HepG2 (cell line): ENCODE results near the gene MFAP4. TPM values are rescaled to one million over a fixed set of nuclear protein-coding genes. Genes with fewer than 3 reads are reported as not detected.

Experiments used
- AGO1 ChIP-seq: fragments of 200-400 bp; formaldehyde crosslinking; IDR thresholded peaks from 2 replicates; pipeline ENCODE4 v1.6.1; 2017; ENCODE audit warnings: mild to moderate bottlenecking, low read depth, low read length, moderate library complexity; ENCODE audit not compliant: poor library complexity, severe bottlenecking
- AHR ChIP-seq: IDR thresholded peaks from 2 replicates; pipeline ENCODE4 v1.6.1; 2018; ENCODE audit warnings: missing genetic modification reagents, missing compliant biosample characterization
- E2F5 ChIP-seq: sonication (generic); formaldehyde crosslinking; conservative IDR thresholded peaks from 2 replicates; pipeline ENCODE4 v1.4.0; 2020; ENCODE audit warnings: missing genetic modification reagents
- FOXK2 ChIP-seq: fragments of 450-650 bp; IDR thresholded peaks from 2 replicates; pipeline ENCODE4 v1.6.1; 2016
- HMG20B ChIP-seq: conservative IDR thresholded peaks from 2 replicates; pipeline ENCODE4 v1.6.1; 2016; ENCODE audit warnings: missing genetic modification reagents, missing compliant biosample characterization
- KLF9 ChIP-seq: IDR thresholded peaks from 2 replicates; pipeline ENCODE4 v1.6.1; 2016; ENCODE audit warnings: low read depth
- KMT2A ChIP-seq: sonication (generic); formaldehyde crosslinking; IDR thresholded peaks from 2 replicates; pipeline ENCODE4 v1.4.0; 2020; ENCODE audit warnings: missing genetic modification reagents
- MATR3 ChIP-seq: sonication (generic); formaldehyde crosslinking; IDR thresholded peaks from 2 replicates; pipeline ENCODE4 v1.4.0; 2020; ENCODE audit warnings: missing genetic modification reagents
- MAX ChIP-seq: IDR thresholded peaks from 2 replicates; pipeline ENCODE4 v1.6.1; 2012; ENCODE audit warnings: inconsistent platforms
- NFE2L1 ChIP-seq: sonication (generic); formaldehyde crosslinking; IDR thresholded peaks from 2 replicates; pipeline ENCODE4 v1.4.0; 2020; ENCODE audit warnings: missing genetic modification reagents, mild to moderate bottlenecking, borderline replicate concordance
- NFKBIZ ChIP-seq: IDR thresholded peaks from 2 replicates; pipeline ENCODE4 v1.6.1; 2018; ENCODE audit warnings: missing genetic modification reagents, missing compliant biosample characterization
- PAWR ChIP-seq: sonication (generic); formaldehyde crosslinking; IDR thresholded peaks from 2 replicates; pipeline ENCODE4 v1.4.0; 2020; ENCODE audit warnings: missing genetic modification reagents, mild to moderate bottlenecking, borderline replicate concordance
- POLR2AphosphoS2 ChIP-seq: IDR thresholded peaks from 2 replicates; pipeline ENCODE4 v1.6.1; 2011; ENCODE audit warnings: low read depth, low read length, improper control_type of control experiment
- SMAD3 ChIP-seq: sonication (generic); formaldehyde crosslinking; IDR thresholded peaks from 2 replicates; pipeline ENCODE4 v1.4.0; 2020; ENCODE audit warnings: missing genetic modification reagents
- TSC22D2 ChIP-seq: sonication (generic); formaldehyde crosslinking; IDR thresholded peaks from 2 replicates; pipeline ENCODE4 v1.5.1; 2020; ENCODE audit warnings: missing genetic modification reagents, mild to moderate bottlenecking, borderline replicate concordance
- ZFYVE20 ChIP-seq: sonication (generic); formaldehyde crosslinking; IDR thresholded peaks from 2 replicates; pipeline ENCODE4 v1.8.0; 2023; ENCODE audit warnings: low read depth, mild to moderate bottlenecking, moderate library complexity, missing genetic modification reagents, borderline replicate concordance
- ZNF720 ChIP-seq: sonication (generic); formaldehyde crosslinking; IDR thresholded peaks from 2 replicates; pipeline ENCODE4 v1.4.0; 2020; ENCODE audit warnings: missing genetic modification reagents
- ZNF816 ChIP-seq: sonication (generic); formaldehyde crosslinking; IDR thresholded peaks from 2 replicates; pipeline ENCODE4 v1.8.0; 2022; ENCODE audit warnings: missing genetic modification reagents, mild to moderate bottlenecking, borderline replicate concordance
- ZNF878 ChIP-seq: sonication (generic); formaldehyde crosslinking; IDR thresholded peaks from 2 replicates; pipeline ENCODE4 v1.8.1; 2023; ENCODE audit warnings: mild to moderate bottlenecking, missing genetic modification reagents, moderate library complexity
- polyA plus RNA-seq, 8 experiments: library from polyadenylated mRNA; depleted of rRNA in 3 of 8; stranded (reverse) in 7 of 8; unstranded in 1 of 8; fragments of >200 nt; fragmentation: Illumina TruSeq in 4 of 8; extraction: Trizol in 4 of 8; gene quantifications; 2 replicates each; pipeline versions ENCODE4 v1.2.1 to v1.2.3, GENCODE V29; 2011 to 2016; ENCODE audit warnings: low read depth in 4 of 8, missing spikeins in 1 of 8, mixed read lengths in 1 of 8; ENCODE audit not compliant: insufficient read depth in 1 of 8
- total RNA-seq, 5 experiments: library from RNA; depleted of rRNA; stranded (reverse); fragments of >200 nt; fragmentation: Illumina TruSeq; extraction: Trizol; gene quantifications; 2 replicates each; pipeline ENCODE4 v1.2.3, GENCODE V29; 2016; ENCODE audit warnings: low read depth in 1 of 5
- TF ChIP-seq, protein P1 (sequence below): sonication (generic); formaldehyde crosslinking; IDR thresholded peaks from 2 replicates; pipeline ENCODE4 v1.4.0; 2020; ENCODE audit warnings: missing genetic modification reagents
- TF ChIP-seq, protein P2 (sequence below): sonication (generic); formaldehyde crosslinking; IDR thresholded peaks from 2 replicates; pipeline ENCODE4 v1.9.0; 2022; ENCODE audit warnings: missing genetic modification reagents, mild to moderate bottlenecking, borderline replicate concordance
- TF ChIP-seq, protein P3 (sequence below): sonication (generic); formaldehyde crosslinking; IDR thresholded peaks from 2 replicates; pipeline ENCODE4 v1.8.0; 2022; ENCODE audit warnings: mild to moderate bottlenecking, missing genetic modification reagents, moderate library complexity
- TF ChIP-seq, protein P4 (sequence below): sonication (generic); formaldehyde crosslinking; IDR thresholded peaks from 2 replicates; pipeline ENCODE4 v1.5.0; 2020; ENCODE audit warnings: mild to moderate bottlenecking, missing genetic modification reagents

Gene MFAP4
- total and polyA plus RNA-seq, 2 of the 13 experiments (the other 11 are each of a cell fraction or from before 2014, with no cell fraction given) = 0.08 TPM; not detected in 1

DNA sequence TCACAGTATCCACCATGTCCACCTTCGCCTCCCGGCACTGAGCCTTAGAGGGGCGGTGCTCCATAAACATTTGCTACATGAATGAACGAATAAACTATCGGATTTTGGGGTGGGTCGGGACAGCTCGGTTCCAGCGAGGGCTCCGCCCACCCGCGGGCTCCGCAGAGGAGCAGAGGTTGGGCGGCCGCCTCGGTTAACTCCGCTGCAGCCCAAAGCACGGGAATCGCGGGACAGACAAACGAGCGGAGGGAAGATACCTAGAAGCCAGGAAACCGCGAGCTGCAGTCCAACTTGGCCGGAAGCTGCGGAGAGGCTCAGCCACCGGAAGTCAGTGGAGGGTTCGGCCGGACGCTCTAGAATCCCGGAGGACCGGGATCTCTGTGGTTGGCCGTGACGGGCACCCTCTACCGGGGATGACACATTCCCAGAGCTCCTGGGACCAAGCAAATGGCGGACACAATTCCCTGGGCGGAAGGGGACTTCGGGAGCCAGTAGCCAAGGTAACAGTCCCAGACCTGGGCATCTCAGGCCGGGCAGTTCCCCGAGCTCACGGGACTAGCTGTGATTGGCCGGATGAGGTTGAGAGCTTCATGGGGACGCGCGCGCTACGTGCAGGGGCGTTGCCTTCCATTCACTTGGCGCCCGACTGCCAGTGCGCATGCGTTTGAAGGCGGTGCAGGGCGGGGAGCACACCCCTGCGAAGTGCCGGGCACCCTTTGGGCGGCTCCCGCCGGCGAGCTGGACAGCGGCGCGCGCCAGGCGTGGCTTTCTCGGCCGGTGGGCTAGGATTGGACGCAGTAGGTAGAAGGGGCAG lies 9.2 kb downstream of the MFAP4 start (continued):
- no peak for TF ChIP-seq E2F5 (CRISPR knock-in tag)
- TF ChIP-seq ZNF816 (CRISPR knock-in tag) = no peak
- no peak for TF ChIP-seq MATR3 (CRISPR knock-in tag)
- TF ChIP-seq ZNF878 = no peak
- TF ChIP-seq POLR2AphosphoS2 = no peak
- no peak for TF ChIP-seq HMG20B
- TF ChIP-seq, protein P1, sequence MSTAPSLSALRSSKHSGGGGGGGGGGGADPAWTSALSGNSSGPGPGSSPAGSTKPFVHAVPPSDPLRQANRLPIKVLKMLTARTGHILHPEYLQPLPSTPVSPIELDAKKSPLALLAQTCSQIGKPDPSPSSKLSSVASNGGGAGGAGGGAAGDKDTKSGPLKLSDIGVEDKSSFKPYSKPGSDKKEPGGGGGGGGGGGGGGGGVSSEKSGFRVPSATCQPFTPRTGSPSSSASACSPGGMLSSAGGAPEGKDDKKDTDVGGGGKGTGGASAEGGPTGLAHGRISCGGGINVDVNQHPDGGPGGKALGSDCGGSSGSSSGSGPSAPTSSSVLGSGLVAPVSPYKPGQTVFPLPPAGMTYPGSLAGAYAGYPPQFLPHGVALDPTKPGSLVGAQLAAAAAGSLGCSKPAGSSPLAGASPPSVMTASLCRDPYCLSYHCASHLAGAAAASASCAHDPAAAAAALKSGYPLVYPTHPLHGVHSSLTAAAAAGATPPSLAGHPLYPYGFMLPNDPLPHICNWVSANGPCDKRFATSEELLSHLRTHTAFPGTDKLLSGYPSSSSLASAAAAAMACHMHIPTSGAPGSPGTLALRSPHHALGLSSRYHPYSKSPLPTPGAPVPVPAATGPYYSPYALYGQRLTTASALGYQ (CRISPR knock-in tag) = 0 out of 2 replicates have a peak, but pooled peaks have one; percentile 35
- TF ChIP-seq TSC22D2 (CRISPR knock-in tag) = no peak
- no peak for TF ChIP-seq ZNF720 (CRISPR knock-in tag)
- TF ChIP-seq NFE2L1 = no peak
- peak; percentile 75; the same call in 1 of the 2 replicates for TF ChIP-seq KMT2A (CRISPR knock-in tag)
- TF ChIP-seq KLF9 = peak; percentile 9; the same call in 1 of the 2 replicates
- TF ChIP-seq, protein P2, sequence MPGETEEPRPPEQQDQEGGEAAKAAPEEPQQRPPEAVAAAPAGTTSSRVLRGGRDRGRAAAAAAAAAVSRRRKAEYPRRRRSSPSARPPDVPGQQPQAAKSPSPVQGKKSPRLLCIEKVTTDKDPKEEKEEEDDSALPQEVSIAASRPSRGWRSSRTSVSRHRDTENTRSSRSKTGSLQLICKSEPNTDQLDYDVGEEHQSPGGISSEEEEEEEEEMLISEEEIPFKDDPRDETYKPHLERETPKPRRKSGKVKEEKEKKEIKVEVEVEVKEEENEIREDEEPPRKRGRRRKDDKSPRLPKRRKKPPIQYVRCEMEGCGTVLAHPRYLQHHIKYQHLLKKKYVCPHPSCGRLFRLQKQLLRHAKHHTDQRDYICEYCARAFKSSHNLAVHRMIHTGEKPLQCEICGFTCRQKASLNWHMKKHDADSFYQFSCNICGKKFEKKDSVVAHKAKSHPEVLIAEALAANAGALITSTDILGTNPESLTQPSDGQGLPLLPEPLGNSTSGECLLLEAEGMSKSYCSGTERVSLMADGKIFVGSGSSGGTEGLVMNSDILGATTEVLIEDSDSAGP = peak; percentile 84; the same call in 1 of the 2 replicates
- TF ChIP-seq AGO1 = no peak
- TF ChIP-seq AHR = peak; percentile 76; the same call in 1 of the 2 replicates
- TF ChIP-seq, protein P3, sequence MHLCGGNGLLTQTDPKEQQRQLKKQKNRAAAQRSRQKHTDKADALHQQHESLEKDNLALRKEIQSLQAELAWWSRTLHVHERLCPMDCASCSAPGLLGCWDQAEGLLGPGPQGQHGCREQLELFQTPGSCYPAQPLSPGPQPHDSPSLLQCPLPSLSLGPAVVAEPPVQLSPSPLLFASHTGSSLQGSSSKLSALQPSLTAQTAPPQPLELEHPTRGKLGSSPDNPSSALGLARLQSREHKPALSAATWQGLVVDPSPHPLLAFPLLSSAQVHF = no peak
- TF ChIP-seq MAX = peak; percentile 64
- no peak for TF ChIP-seq FOXK2
- no peak for TF ChIP-seq PAWR (CRISPR knock-in tag)
- TF ChIP-seq ZFYVE20 (CRISPR knock-in tag) = no peak
- no peak for TF ChIP-seq NFKBIZ (CRISPR knock-in tag)
- TF ChIP-seq, protein P4, sequence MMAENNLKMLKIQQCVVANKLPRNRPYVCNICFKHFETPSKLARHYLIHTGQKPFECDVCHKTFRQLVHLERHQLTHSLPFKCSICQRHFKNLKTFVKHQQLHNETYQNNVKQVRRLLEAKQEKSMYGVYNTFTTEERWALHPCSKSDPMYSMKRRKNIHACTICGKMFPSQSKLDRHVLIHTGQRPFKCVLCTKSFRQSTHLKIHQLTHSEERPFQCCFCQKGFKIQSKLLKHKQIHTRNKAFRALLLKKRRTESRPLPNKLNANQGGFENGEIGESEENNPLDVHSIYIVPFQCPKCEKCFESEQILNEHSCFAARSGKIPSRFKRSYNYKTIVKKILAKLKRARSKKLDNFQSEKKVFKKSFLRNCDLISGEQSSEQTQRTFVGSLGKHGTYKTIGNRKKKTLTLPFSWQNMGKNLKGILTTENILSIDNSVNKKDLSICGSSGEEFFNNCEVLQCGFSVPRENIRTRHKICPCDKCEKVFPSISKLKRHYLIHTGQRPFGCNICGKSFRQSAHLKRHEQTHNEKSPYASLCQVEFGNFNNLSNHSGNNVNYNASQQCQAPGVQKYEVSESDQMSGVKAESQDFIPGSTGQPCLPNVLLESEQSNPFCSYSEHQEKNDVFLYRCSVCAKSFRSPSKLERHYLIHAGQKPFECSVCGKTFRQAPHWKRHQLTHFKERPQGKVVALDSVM (CRISPR knock-in tag) = 0 out of 2 replicates have a peak, but pooled peaks have one; percentile 15
- peak; percentile 78; the same call in 1 of the 2 replicates for TF ChIP-seq SMAD3
